HepG2 (cell line): ENCODE results near the gene IL17RA. TPM values are rescaled to one million over a fixed set of nuclear protein-coding genes. Genes with fewer than 3 reads are reported as not detected.
A peak's percentile ranks its signal among the peaks of the same experiment; 100 is the strongest.

Experiments
- ELF3 ChIP-seq: IDR thresholded peaks from 2 replicates; pipeline ENCODE4 v1.6.1; 2016; ENCODE audit warnings: missing genetic modification reagents, missing compliant biosample characterization
- EZH2 ChIP-seq: conservative IDR thresholded peaks from 2 replicates; pipeline ENCODE4 v1.6.1; 2012; ENCODE audit warnings: mild to moderate bottlenecking, low read depth, low read length, moderate library complexity
- FOXK2 ChIP-seq: fragments of 450-650 bp; IDR thresholded peaks from 2 replicates; pipeline ENCODE4 v1.6.1; 2016
- JARID2 ChIP-seq: sonication (generic); formaldehyde crosslinking; IDR thresholded peaks from 2 replicates; pipeline ENCODE4 v1.8.1; 2023; ENCODE audit warnings: missing genetic modification reagents, inconsistent platforms; ENCODE audit not compliant: insufficient replicate concordance
- KDM2A ChIP-seq: sonication (generic); formaldehyde crosslinking; IDR thresholded peaks from 2 replicates; pipeline ENCODE4 v1.4.0; 2020; ENCODE audit warnings: low read depth, missing genetic modification reagents, borderline replicate concordance
- MIER2 ChIP-seq: IDR thresholded peaks from 2 replicates; pipeline ENCODE4 v1.6.1; 2016; ENCODE audit warnings: missing biosample characterization, missing genetic modification reagents
- MLLT10 ChIP-seq: sonication (generic); formaldehyde crosslinking; IDR thresholded peaks from 2 replicates; pipeline ENCODE4 v1.4.0; 2020; ENCODE audit warnings: missing genetic modification reagents
- NRL ChIP-seq: sonication (generic); formaldehyde crosslinking; IDR thresholded peaks from 2 replicates; pipeline ENCODE4 v1.5.0; 2020; ENCODE audit warnings: missing genetic modification reagents, mild to moderate bottlenecking, moderate library complexity, borderline replicate concordance
- PITX1 ChIP-seq: sonication (generic); formaldehyde crosslinking; IDR thresholded peaks from 2 replicates; pipeline ENCODE4 v1.5.1; 2020; ENCODE audit warnings: mild to moderate bottlenecking, missing genetic modification reagents
- THYN1 ChIP-seq: sonication (generic); formaldehyde crosslinking; IDR thresholded peaks from 2 replicates; pipeline ENCODE4 v1.8.1; 2023; ENCODE audit warnings: low read depth, mild to moderate bottlenecking, moderate library complexity, missing genetic modification reagents, borderline replicate concordance
- ZMYM3 ChIP-seq: sonication (generic); formaldehyde crosslinking; IDR thresholded peaks from 2 replicates; pipeline ENCODE4 v1.5.1; 2020; ENCODE audit warnings: mild to moderate bottlenecking, missing genetic modification reagents
- ZMYM4 ChIP-seq: sonication (generic); formaldehyde crosslinking; IDR thresholded peaks from 2 replicates; pipeline ENCODE4 v1.8.1; 2023; ENCODE audit warnings: mild to moderate bottlenecking, missing genetic modification reagents
- ZNF430 ChIP-seq: sonication (generic); formaldehyde crosslinking; IDR thresholded peaks from 2 replicates; pipeline ENCODE4 v1.9.0; 2021; ENCODE audit warnings: mild to moderate bottlenecking, missing genetic modification reagents
- ZNF639 ChIP-seq: conservative IDR thresholded peaks from 2 replicates; pipeline ENCODE4 v1.6.1; 2018; ENCODE audit warnings: missing genetic modification reagents
- ZNF777 ChIP-seq: sonication (generic); formaldehyde crosslinking; IDR thresholded peaks from 2 replicates; pipeline ENCODE4 v1.4.0; 2020; ENCODE audit warnings: missing genetic modification reagents
- ZNF850 ChIP-seq: sonication (generic); formaldehyde crosslinking; conservative IDR thresholded peaks from 2 replicates; pipeline ENCODE4 v1.9.0; 2021; ENCODE audit warnings: mild to moderate bottlenecking, missing genetic modification reagents
- polyA plus RNA-seq, 8 experiments: library from polyadenylated mRNA; depleted of rRNA in 3 of 8; stranded (reverse) in 7 of 8; unstranded in 1 of 8; fragments of >200 nt; fragmentation: Illumina TruSeq in 4 of 8; extraction: Trizol in 4 of 8; gene quantifications; 2 replicates each; pipeline versions ENCODE4 v1.2.1 to v1.2.3, GENCODE V29; 2011 to 2016; ENCODE audit warnings: low read depth in 4 of 8, missing spikeins in 1 of 8, mixed read lengths in 1 of 8; ENCODE audit not compliant: insufficient read depth in 1 of 8
- total RNA-seq, 5 experiments: library from RNA; depleted of rRNA; stranded (reverse); fragments of >200 nt; fragmentation: Illumina TruSeq; extraction: Trizol; gene quantifications; 2 replicates each; pipeline ENCODE4 v1.2.3, GENCODE V29; 2016; ENCODE audit warnings: low read depth in 1 of 5
- TF ChIP-seq, protein P1 (sequence below): IDR thresholded peaks from 2 replicates; pipeline ENCODE4 v1.6.1; 2012; ENCODE audit warnings: low read length, improper control_type of control experiment
- TF ChIP-seq, protein P2 (sequence below): sonication (generic); formaldehyde crosslinking; IDR thresholded peaks from 2 replicates; pipeline ENCODE4 v1.5.0; 2020; ENCODE audit warnings: mild to moderate bottlenecking, missing genetic modification reagents, borderline replicate concordance
- TF ChIP-seq, protein P3 (sequence below): sonication (generic); formaldehyde crosslinking; IDR thresholded peaks from 2 replicates; pipeline ENCODE4 v1.5.0; 2020; ENCODE audit warnings: mild to moderate bottlenecking, missing genetic modification reagents, borderline replicate concordance

IL17RA gene
- total and polyA plus RNA-seq, 2 of the 13 experiments (the other 11 are each of a cell fraction or from before 2014, with no cell fraction given) = 2.5 to 8.2 TPM

GRCh38 chr22:17057959-17058814 lies 26.6 kb upstream of the IL17RA start (continued):
- TF ChIP-seq, protein P1, sequence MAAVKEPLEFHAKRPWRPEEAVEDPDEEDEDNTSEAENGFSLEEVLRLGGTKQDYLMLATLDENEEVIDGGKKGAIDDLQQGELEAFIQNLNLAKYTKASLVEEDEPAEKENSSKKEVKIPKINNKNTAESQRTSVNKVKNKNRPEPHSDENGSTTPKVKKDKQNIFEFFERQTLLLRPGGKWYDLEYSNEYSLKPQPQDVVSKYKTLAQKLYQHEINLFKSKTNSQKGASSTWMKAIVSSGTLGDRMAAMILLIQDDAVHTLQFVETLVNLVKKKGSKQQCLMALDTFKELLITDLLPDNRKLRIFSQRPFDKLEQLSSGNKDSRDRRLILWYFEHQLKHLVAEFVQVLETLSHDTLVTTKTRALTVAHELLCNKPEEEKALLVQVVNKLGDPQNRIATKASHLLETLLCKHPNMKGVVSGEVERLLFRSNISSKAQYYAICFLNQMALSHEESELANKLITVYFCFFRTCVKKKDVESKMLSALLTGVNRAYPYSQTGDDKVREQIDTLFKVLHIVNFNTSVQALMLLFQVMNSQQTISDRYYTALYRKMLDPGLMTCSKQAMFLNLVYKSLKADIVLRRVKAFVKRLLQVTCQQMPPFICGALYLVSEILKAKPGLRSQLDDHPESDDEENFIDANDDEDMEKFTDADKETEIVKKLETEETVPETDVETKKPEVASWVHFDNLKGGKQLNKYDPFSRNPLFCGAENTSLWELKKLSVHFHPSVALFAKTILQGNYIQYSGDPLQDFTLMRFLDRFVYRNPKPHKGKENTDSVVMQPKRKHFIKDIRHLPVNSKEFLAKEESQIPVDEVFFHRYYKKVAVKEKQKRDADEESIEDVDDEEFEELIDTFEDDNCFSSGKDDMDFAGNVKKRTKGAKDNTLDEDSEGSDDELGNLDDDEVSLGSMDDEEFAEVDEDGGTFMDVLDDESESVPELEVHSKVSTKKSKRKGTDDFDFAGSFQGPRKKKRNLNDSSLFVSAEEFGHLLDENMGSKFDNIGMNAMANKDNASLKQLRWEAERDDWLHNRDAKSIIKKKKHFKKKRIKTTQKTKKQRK = no peak
- TF ChIP-seq EZH2 = no peak
- TF ChIP-seq ZNF639 (CRISPR knock-in tag) = no peak
- 0 out of 2 replicates have a peak, but pooled peaks have one; percentile 31 for TF ChIP-seq NRL (CRISPR knock-in tag)
- no peak for TF ChIP-seq FOXK2
- TF ChIP-seq KDM2A (CRISPR knock-in tag) = 0 out of 2 replicates have a peak, but pooled peaks have one; percentile 33
- peak; percentile 92 for TF ChIP-seq MIER2 (CRISPR knock-in tag)
- TF ChIP-seq ZMYM3 = no peak
- TF ChIP-seq THYN1 = no peak
- TF ChIP-seq PITX1 (CRISPR knock-in tag) = no peak
- TF ChIP-seq ZMYM4 (CRISPR knock-in tag) = no peak
- TF ChIP-seq JARID2 (CRISPR knock-in tag) = no peak
- TF ChIP-seq ZNF777 = no peak
- no peak for TF ChIP-seq ELF3 (CRISPR knock-in tag)
- TF ChIP-seq MLLT10 (CRISPR knock-in tag) = no peak
- TF ChIP-seq, protein P2, sequence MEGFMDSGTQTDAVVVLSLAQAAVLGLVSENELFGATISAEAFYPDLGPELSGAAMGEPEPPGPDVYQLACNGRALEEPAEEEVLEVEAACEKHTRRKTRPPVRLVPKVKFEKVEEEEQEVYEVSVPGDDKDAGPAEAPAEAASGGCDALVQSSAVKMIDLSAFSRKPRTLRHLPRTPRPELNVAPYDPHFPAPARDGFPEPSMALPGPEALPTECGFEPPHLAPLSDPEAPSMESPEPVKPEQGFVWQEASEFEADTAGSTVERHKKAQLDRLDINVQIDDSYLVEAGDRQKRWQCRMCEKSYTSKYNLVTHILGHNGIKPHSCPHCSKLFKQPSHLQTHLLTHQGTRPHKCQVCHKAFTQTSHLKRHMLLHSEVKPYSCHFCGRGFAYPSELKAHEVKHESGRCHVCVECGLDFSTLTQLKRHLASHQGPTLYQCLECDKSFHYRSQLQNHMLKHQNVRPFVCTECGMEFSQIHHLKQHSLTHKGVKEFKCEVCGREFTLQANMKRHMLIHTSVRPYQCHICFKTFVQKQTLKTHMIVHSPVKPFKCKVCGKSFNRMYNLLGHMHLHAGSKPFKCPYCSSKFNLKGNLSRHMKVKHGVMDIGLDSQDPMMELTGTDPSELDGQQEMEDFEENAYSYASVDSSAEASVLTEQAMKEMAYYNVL (CRISPR knock-in tag) = no peak
- TF ChIP-seq, protein P3, sequence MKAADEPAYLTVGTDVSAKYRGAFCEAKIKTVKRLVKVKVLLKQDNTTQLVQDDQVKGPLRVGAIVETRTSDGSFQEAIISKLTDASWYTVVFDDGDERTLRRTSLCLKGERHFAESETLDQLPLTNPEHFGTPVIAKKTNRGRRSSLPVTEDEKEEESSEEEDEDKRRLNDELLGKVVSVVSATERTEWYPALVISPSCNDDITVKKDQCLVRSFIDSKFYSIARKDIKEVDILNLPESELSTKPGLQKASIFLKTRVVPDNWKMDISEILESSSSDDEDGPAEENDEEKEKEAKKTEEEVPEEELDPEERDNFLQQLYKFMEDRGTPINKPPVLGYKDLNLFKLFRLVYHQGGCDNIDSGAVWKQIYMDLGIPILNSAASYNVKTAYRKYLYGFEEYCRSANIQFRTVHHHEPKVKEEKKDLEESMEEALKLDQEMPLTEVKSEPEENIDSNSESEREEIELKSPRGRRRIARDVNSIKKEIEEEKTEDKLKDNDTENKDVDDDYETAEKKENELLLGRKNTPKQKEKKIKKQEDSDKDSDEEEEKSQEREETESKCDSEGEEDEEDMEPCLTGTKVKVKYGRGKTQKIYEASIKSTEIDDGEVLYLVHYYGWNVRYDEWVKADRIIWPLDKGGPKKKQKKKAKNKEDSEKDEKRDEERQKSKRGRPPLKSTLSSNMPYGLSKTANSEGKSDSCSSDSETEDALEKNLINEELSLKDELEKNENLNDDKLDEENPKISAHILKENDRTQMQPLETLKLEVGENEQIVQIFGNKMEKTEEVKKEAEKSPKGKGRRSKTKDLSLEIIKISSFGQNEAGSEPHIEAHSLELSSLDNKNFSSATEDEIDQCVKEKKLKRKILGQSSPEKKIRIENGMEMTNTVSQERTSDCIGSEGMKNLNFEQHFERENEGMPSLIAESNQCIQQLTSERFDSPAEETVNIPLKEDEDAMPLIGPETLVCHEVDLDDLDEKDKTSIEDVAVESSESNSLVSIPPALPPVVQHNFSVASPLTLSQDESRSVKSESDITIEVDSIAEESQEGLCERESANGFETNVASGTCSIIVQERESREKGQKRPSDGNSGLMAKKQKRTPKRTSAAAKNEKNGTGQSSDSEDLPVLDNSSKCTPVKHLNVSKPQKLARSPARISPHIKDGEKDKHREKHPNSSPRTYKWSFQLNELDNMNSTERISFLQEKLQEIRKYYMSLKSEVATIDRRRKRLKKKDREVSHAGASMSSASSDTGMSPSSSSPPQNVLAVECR (CRISPR knock-in tag) = no peak
- TF ChIP-seq ZNF850 (CRISPR knock-in tag) = no peak
- TF ChIP-seq ZNF430 (CRISPR knock-in tag) = no peak
